Gastrocnemius medialis (tissue), 4 donors: ENCODE measurements around the gene DTNBP1.

Source experiments
- POLR2A ChIP-seq, 2 donors: fragments of 450-650 bp; IDR thresholded peaks; one replicate each; pipeline ENCODE4 v1.6.1; 2017; ENCODE audit warnings: antibody characterized with exemption in 2 of 2, mild to moderate bottlenecking in 2 of 2, moderate library complexity in 2 of 2
- TF ChIP-seq, protein P1 (sequence below), 5 experiments: fragments of 450-650 bp in 3 of 5; fragments of 200-600 bp in 2 of 5; sonication (generic) in 2 of 5; IDR thresholded peaks in 4 of 5; conservative IDR thresholded peaks in 1 of 5; 1 replicate in 4 of 5; 2 replicates in 1 of 5; pipeline ENCODE4 v1.5.1; 2016 to 2019; ENCODE audit warnings: antibody characterized with exemption in 5 of 5, mild to moderate bottlenecking in 3 of 5, moderate library complexity in 3 of 5

- TF ChIP-seq, protein P1, sequence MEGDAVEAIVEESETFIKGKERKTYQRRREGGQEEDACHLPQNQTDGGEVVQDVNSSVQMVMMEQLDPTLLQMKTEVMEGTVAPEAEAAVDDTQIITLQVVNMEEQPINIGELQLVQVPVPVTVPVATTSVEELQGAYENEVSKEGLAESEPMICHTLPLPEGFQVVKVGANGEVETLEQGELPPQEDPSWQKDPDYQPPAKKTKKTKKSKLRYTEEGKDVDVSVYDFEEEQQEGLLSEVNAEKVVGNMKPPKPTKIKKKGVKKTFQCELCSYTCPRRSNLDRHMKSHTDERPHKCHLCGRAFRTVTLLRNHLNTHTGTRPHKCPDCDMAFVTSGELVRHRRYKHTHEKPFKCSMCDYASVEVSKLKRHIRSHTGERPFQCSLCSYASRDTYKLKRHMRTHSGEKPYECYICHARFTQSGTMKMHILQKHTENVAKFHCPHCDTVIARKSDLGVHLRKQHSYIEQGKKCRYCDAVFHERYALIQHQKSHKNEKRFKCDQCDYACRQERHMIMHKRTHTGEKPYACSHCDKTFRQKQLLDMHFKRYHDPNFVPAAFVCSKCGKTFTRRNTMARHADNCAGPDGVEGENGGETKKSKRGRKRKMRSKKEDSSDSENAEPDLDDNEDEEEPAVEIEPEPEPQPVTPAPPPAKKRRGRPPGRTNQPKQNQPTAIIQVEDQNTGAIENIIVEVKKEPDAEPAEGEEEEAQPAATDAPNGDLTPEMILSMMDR (IDR thresholded peaks at IDR 0.05 in 4 of 5, conservative IDR thresholded peaks at IDR 0.05 in 1 of 5) = no peak
- TF ChIP-seq POLR2A (IDR thresholded peaks at IDR 0.05) = no peak
Observed at GRCh38 chr6:15569035-15569995, 93.5 kb downstream of the DTNBP1 start.
